MV-4-11 (cell line): ENCODE results near the gene GGA3.
A peak's percentile ranks its signal among the peaks of the same experiment; 100 is the strongest.
"Not testable (repeated sequence)": the region's sequence is repeated elsewhere in the genome, so short reads cannot be mapped to it uniquely, and the experiment has no call there.

ENCODE experiments used
- DNase-seq: peaks from one replicate; lab custom pipeline; 2025; lab: John Stamatoyannopoulos, UW

GGA3 gene, protein sequence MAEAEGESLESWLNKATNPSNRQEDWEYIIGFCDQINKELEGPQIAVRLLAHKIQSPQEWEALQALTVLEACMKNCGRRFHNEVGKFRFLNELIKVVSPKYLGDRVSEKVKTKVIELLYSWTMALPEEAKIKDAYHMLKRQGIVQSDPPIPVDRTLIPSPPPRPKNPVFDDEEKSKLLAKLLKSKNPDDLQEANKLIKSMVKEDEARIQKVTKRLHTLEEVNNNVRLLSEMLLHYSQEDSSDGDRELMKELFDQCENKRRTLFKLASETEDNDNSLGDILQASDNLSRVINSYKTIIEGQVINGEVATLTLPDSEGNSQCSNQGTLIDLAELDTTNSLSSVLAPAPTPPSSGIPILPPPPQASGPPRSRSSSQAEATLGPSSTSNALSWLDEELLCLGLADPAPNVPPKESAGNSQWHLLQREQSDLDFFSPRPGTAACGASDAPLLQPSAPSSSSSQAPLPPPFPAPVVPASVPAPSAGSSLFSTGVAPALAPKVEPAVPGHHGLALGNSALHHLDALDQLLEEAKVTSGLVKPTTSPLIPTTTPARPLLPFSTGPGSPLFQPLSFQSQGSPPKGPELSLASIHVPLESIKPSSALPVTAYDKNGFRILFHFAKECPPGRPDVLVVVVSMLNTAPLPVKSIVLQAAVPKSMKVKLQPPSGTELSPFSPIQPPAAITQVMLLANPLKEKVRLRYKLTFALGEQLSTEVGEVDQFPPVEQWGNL

GRCh38 chr17:75261336-75262111 lies at the start of gene GGA3, which contains the start of gene MRPS7:
GGA3 (minus strand) TSS chr17:75261606; CDS start chr17:75261587, 19 bp downstream.
MRPS7 (plus strand) TSS chr17:75261879; CDS start chr17:75261901, 22 bp downstream.
- DNase-seq: peak; percentile 86

DNA sequence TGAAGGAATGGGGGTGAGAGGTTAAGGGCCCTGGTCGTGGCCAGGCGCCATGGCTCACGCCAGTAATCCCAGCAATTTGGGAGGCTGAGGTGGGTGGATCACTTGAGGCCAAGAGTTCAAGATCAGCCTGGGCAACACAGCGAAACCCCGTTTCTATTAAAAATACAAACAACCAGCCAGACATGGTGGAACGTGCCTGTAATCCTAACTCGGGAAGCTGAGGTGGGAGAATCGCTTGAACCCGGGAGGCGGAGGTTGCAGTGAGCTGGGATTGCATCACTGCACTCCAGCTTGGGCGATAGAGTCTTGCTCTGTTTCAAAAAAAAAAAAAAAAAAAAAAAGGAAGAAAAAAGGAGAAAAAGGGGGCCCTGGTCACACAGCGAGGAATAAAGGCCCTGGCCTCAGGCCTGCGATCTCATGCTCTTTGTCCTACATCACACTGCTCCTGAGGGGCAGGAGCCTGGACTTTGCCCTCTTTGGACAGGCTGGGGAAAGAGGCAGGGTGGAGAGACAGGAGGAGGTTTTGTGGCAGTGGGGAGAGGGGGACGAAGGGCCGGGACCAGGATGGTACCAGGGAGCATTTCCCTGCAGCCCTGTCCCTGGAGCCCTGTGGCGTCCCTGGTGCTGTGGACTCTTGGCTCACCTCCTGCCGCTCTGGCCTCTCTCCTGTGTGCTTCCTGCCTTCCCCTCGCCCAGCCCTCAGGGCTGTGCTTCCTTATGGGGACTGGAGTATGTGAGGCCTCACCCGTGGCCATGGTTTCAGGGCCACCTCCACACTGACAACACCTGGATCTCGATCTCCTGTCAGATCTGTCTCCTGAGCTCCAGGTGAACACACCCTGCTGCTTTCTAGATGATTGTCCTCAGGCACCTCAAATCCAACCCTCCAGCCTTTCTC lies 47.6 kb upstream of the GGA3 start:
- DNase-seq: peak; percentile 59

- DNase-seq: no peak
Observed at GRCh38 chr17:75307957-75308731, 46.7 kb upstream of the GGA3 start.

GRCh38 chr17:75301502-75302206 lies 40.2 kb upstream of the GGA3 start:
- DNase-seq: peak; percentile 17

- DNase-seq: no peak
Observed at GRCh38 chr17:75301049-75301448, 39.6 kb upstream of the GGA3 start.

DNA sequence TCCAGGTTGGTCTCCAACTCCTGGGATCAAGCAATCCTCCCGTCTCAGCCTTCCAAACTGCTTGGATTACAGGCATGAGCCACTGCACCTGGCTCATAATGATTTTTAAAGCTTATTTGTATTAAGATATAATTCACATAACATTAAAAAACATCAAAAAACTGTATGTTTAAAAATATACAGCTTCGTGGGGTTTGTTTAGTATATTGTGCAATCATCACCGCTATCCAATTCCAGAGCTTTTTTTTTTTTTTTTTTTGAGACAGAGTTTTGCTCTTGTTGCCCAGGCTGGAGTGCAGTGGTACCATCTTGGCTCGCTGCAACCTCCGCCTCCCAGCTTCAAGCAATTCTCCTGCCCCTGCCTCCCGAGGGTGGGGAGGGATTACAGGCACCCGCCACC lies 38.9 kb upstream of the GGA3 start:
- DNase-seq: no peak

- peak; percentile 96 for DNase-seq
Observed at GRCh38 chr17:75295201-75296158, 34.1 kb upstream of the GGA3 start.

DNA sequence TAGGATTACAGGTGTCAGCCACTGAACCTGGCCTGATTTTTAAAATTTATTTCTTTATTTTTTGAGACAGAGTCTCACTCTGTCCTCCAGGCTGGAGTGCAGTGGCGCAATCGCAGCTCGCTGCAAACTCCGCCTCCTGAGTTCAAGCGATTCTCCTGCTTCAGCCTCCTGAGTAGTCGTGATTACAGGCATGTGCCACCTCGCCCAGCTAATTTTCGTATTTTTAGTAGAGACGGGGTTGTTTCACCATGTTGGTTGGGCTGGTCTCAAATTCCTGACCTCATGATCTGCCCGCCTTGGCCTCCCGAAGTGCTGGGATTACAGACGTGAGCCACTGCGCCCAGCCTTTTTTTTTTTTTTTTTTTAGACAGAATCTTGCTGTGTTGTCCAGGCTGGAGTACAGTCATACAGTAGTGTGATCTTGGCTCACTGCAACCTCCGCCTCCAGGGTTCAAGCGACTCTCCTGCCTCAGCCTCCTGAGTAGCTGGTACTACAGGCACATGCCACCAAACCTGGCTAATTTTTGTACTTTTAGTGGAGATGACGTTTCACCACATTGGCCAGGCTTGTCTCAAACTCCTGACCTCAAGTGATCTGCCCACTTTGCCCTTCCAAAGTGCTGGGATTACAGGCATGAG lies 31.5 kb upstream of the GGA3 start:
- DNase-seq: peak; percentile 53

GRCh38 chr17:75289832-75290337 lies 28.5 kb upstream of the GGA3 start:
- peak; percentile 86 for DNase-seq

GRCh38 chr17:75289115-75289831 lies 27.9 kb upstream of the GGA3 start, which contains the start of gene SLC25A19:
SLC25A19 (minus strand) TSS chr17:75289433; CDS start chr17:75286764, 2,669 bp downstream.
- DNase-seq: peak; percentile 99

DNA sequence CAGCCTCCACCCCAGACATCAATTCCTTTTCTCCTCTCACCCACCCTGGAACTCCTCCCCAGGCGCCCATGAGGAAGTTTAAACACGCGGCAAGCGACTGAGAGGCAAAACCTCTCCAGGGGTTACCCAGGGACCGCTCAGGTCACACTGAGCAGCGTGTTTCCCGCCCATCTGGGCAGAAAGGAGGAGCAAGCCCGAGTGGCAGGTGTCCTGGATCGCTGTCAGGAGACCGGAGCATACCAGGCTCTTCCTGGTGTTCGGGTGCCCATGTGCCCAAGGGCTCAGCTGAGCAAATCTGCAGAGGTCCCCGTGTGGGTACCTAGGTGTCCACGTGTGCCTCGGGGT lies 27.3 kb upstream of the GGA3 start:
- peak; percentile 36 for DNase-seq

- no peak for DNase-seq
Observed at GRCh38 chr17:75288359-75288758, 27.0 kb upstream of the GGA3 start.

GRCh38 chr17:75287221-75287620 lies 25.8 kb upstream of the GGA3 start:
- DNase-seq: no peak

DNA sequence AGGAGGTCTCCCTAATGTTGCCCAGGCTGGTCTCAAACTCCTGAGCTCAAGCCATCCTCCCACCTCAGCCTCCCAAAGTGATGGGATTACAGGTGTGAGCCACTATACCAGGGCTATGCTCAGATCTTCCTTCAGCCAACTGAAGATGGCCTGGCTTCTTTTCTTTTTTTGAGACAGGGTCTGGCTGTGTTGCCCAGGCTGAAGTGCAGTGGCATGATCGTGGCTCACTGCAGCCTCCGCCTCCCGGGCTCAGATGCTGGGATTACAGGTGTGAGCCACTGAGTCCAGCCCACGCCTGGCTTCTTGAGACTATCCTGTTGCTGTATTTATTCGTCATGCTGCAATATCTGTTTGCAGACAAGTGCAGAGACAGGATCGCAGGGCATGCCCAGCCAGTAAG lies 23.7 kb upstream of the GGA3 start:
- no peak for DNase-seq

- not testable (repeated sequence) for DNase-seq
Observed at GRCh38 chr17:75280189-75280588, 18.8 kb upstream of the GGA3 start.

- DNase-seq: no peak
Observed at GRCh38 chr17:75277664-75278071, 16.3 kb upstream of the GGA3 start.

DNA sequence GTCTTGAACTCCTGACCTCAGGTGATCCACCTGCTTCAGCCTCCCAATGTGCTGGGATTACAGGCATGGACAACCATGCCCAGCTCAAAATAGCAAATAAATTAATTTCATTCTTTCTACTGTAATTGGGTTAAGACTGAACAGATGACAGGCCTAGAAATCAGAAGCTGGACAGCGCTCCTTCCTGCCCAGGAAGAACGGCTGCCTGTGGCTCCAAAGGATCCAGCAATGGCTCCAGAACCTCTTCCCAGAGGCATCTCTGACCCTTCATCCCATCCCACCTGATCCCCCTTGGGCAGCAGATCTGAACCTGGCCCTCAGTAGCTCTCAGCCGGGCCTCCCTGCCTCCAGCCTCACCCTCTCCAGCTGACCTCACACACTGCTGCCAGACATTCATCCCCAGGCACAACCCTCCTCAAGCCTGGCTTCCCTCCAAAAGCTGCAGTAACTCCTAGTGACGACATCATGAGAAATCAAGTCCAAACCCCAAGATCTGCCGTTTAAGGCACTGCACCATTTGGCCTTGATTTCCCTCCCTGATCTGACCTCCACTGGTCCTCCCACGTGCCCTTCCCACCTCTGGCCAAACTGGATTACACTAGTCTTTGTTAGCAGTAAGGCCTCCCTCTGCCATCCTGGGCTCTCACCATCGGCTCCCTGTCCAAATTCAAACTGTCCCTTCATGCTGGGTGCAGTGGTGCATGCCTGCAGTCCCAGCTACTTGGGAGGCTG lies 12.7 kb upstream of the GGA3 start:
- peak; percentile 20 for DNase-seq
